ENCODE data around the gene ASTN2. TPM values are rescaled to one million over a fixed set of nuclear protein-coding genes. Genes with fewer than 3 reads are reported as not detected.
A peak's percentile ranks its signal among the peaks of the same experiment; 100 is the strongest.
"Not testable (repeated sequence)": the region's sequence is repeated elsewhere in the genome, so short reads cannot be mapped to it uniquely, and the experiment has no call there.

The ASTN2 gene
- total RNA-seq, 1 donor from 2014 or later, result 13.6 TPM

DNA sequence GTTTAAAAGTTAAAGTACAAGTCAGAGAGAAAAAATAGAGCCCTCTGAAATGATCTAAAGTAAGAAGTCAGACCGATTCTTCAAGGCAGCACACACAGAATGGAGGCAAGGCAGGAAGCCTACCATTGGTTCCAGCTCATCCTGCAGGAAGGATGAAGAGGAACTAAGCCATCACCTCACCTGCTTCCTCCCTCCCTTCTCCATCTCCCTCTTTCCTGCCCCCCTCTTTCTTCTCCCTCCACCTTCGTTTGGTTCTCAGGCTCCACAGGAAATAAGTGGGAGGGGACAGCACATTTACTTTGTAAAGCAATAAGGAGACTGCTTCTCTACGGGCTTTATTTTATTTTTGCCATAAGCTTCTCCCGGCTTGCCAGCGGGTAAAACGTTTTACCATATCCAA lies 514.3 kb downstream of the ASTN2 start:
- FAIRE-seq (no peak), DNase-seq (ENCODE audit: low read depth) (no peak)
- Mint-ChIP-seq H3K9me3 (ENCODE audit: unreplicated experiment) (peaks cover 4% of the 10 kb centered on the region), H3K36me3 (ENCODE audit: low read depth, unreplicated experiment) (no peaks in the 10 kb centered on the region), H3K27ac (ENCODE audit: unreplicated experiment) (peak overlapping the region; percentile 42), H3K27me3 (ENCODE audit: low read depth, unreplicated experiment) (no peaks in the 10 kb centered on the region), H3K4me3 (ENCODE audit: unreplicated experiment) (no peak overlapping the region), H3K4me1 (ENCODE audit: low read depth, unreplicated experiment) (peaks cover 13% of the 10 kb centered on the region)
- no peak overlapping the region for H2AFZ ChIP-seq (ENCODE audit: low read depth, low read length)
- H3K9ac ChIP-seq (ENCODE audit: low read length), result no peak overlapping the region
- H3K27me3 ChIP-seq (ENCODE audit: insufficient read depth, low read length), result no peaks in the 10 kb centered on the region
- no peaks in the 10 kb centered on the region for H3K4me1 ChIP-seq (ENCODE audit: insufficient read depth, low read length)
- H3K9me3 ChIP-seq (ENCODE audit: insufficient read depth, low read depth, low read length), result no peaks in the 10 kb centered on the region
- no peak overlapping the region for H3K27ac ChIP-seq (ENCODE audit: low read depth, low read length)
- TF ChIP-seq, protein P1, sequence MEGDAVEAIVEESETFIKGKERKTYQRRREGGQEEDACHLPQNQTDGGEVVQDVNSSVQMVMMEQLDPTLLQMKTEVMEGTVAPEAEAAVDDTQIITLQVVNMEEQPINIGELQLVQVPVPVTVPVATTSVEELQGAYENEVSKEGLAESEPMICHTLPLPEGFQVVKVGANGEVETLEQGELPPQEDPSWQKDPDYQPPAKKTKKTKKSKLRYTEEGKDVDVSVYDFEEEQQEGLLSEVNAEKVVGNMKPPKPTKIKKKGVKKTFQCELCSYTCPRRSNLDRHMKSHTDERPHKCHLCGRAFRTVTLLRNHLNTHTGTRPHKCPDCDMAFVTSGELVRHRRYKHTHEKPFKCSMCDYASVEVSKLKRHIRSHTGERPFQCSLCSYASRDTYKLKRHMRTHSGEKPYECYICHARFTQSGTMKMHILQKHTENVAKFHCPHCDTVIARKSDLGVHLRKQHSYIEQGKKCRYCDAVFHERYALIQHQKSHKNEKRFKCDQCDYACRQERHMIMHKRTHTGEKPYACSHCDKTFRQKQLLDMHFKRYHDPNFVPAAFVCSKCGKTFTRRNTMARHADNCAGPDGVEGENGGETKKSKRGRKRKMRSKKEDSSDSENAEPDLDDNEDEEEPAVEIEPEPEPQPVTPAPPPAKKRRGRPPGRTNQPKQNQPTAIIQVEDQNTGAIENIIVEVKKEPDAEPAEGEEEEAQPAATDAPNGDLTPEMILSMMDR (IDR thresholded peaks at IDR 0.05; ENCODE audit: insufficient read depth, low read depth, low read length), result no peak
- TF ChIP-seq EZH2 (IDR thresholded peaks at IDR 0.05; ENCODE audit: insufficient read depth, low read length), result no peak
- H3K36me3 ChIP-seq (ENCODE audit: insufficient read depth, low read length), result no peaks in the 10 kb centered on the region
- H3K4me2 ChIP-seq (ENCODE audit: low read length), result no peak overlapping the region
- H3K4me3 ChIP-seq (ENCODE audit: insufficient read depth, low read depth, low read length), result no peak overlapping the region
- no peaks in the 10 kb centered on the region for H4K20me1 ChIP-seq (ENCODE audit: insufficient read depth, low read length)
- no peaks in the 10 kb centered on the region for H3K79me2 ChIP-seq (ENCODE audit: insufficient read depth, low read length)

- Histone ChIP-seq H2AFZ (ENCODE audit: low read depth, low read length) (no peak overlapping the region), H3K79me2 (ENCODE audit: insufficient read depth, low read length) (no peaks in the 10 kb centered on the region), H3K9me3 (ENCODE audit: insufficient read depth, low read depth, low read length) (no peaks in the 10 kb centered on the region), H3K4me1 (ENCODE audit: insufficient read depth, low read length) (no peaks in the 10 kb centered on the region), H3K27ac (ENCODE audit: low read depth, low read length) (no peak overlapping the region), H4K20me1 (ENCODE audit: insufficient read depth, low read length) (no peaks in the 10 kb centered on the region), H3K4me2 (ENCODE audit: low read length) (peak overlapping the region; percentile 18), H3K36me3 (ENCODE audit: insufficient read depth, low read length) (no peaks in the 10 kb centered on the region), H3K9ac (ENCODE audit: low read length) (no peak overlapping the region), H3K4me3 (ENCODE audit: insufficient read depth, low read depth, low read length) (no peak overlapping the region), H3K27me3 (ENCODE audit: insufficient read depth, low read length) (no peaks in the 10 kb centered on the region)
- TF ChIP-seq, protein P1 (IDR thresholded peaks at IDR 0.05; ENCODE audit: insufficient read depth, low read depth, low read length), result no peak
- no peak for TF ChIP-seq EZH2 (IDR thresholded peaks at IDR 0.05; ENCODE audit: insufficient read depth, low read length)
- DNase-seq (ENCODE audit: low read depth), result no peak
- peaks cover 4% of the 10 kb centered on the region for H3K9me3 Mint-ChIP-seq (ENCODE audit: unreplicated experiment)
- H3K4me1 Mint-ChIP-seq (ENCODE audit: low read depth, unreplicated experiment), result peaks cover 13% of the 10 kb centered on the region
- H3K4me3 Mint-ChIP-seq (ENCODE audit: unreplicated experiment), result no peak overlapping the region
- FAIRE-seq, result no peak
- H3K36me3 Mint-ChIP-seq (ENCODE audit: low read depth, unreplicated experiment), result no peaks in the 10 kb centered on the region
- H3K27ac Mint-ChIP-seq (ENCODE audit: unreplicated experiment), result peak overlapping the region; percentile 42
- no peaks in the 10 kb centered on the region for H3K27me3 Mint-ChIP-seq (ENCODE audit: low read depth, unreplicated experiment)
These were observed 514.9 kb downstream of the ASTN2 start for GRCh38 chr9:116900007-116900367.

GRCh38 chr9:116899337-116900006 lies 515.4 kb downstream of the ASTN2 start:
- peaks cover 13% of the 10 kb centered on the region for H3K4me1 Mint-ChIP-seq (ENCODE audit: low read depth, unreplicated experiment)
- Histone ChIP-seq H3K4me1 (ENCODE audit: insufficient read depth, low read length) (no peaks in the 10 kb centered on the region), H3K36me3 (ENCODE audit: insufficient read depth, low read length) (no peaks in the 10 kb centered on the region), H4K20me1 (ENCODE audit: insufficient read depth, low read length) (no peaks in the 10 kb centered on the region), H3K9ac (ENCODE audit: low read length) (no peak overlapping the region), H3K9me3 (ENCODE audit: insufficient read depth, low read depth, low read length) (no peaks in the 10 kb centered on the region), H3K79me2 (ENCODE audit: insufficient read depth, low read length) (no peaks in the 10 kb centered on the region), H2AFZ (ENCODE audit: low read depth, low read length) (no peak overlapping the region), H3K4me3 (ENCODE audit: insufficient read depth, low read depth, low read length) (no peak overlapping the region), H3K4me2 (ENCODE audit: low read length) (peak overlapping the region; percentile 18), H3K27ac (ENCODE audit: low read depth, low read length) (no peak overlapping the region), H3K27me3 (ENCODE audit: insufficient read depth, low read length) (no peaks in the 10 kb centered on the region)
- no peaks in the 10 kb centered on the region for H3K36me3 Mint-ChIP-seq (ENCODE audit: low read depth, unreplicated experiment)
- no peaks in the 10 kb centered on the region for H3K27me3 Mint-ChIP-seq (ENCODE audit: low read depth, unreplicated experiment)
- peak overlapping the region; percentile 87 for H3K27ac Mint-ChIP-seq (ENCODE audit: unreplicated experiment)
- TF ChIP-seq, protein P1 (IDR thresholded peaks at IDR 0.05; ENCODE audit: insufficient read depth, low read depth, low read length), result no peak
- no peak for TF ChIP-seq EZH2 (IDR thresholded peaks at IDR 0.05; ENCODE audit: insufficient read depth, low read length)
- H3K4me3 Mint-ChIP-seq (ENCODE audit: unreplicated experiment), result no peak overlapping the region
- H3K9me3 Mint-ChIP-seq (ENCODE audit: unreplicated experiment), result peaks cover 4% of the 10 kb centered on the region
- FAIRE-seq, result no peak
- DNase-seq (ENCODE audit: low read depth), result peak; percentile 30

- not testable (repeated sequence) for DNase-seq (ENCODE audit: low read depth); H3K79me2 ChIP-seq (ENCODE audit: insufficient read depth, low read length); H3K27ac Mint-ChIP-seq (ENCODE audit: unreplicated experiment); H3K9ac ChIP-seq (ENCODE audit: low read length); H3K4me2 ChIP-seq (ENCODE audit: low read length); H2AFZ ChIP-seq (ENCODE audit: low read depth, low read length); H3K4me3 ChIP-seq (ENCODE audit: insufficient read depth, low read depth, low read length); H4K20me1 ChIP-seq (ENCODE audit: insufficient read depth, low read length); H3K4me3 Mint-ChIP-seq (ENCODE audit: unreplicated experiment); H3K9me3 ChIP-seq (ENCODE audit: insufficient read depth, low read depth, low read length); H3K27me3 ChIP-seq (ENCODE audit: insufficient read depth, low read length); H3K27me3 Mint-ChIP-seq (ENCODE audit: low read depth, unreplicated experiment); H3K36me3 Mint-ChIP-seq (ENCODE audit: low read depth, unreplicated experiment); H3K4me1 ChIP-seq (ENCODE audit: insufficient read depth, low read length); H3K27ac ChIP-seq (ENCODE audit: low read depth, low read length); FAIRE-seq; H3K9me3 Mint-ChIP-seq (ENCODE audit: unreplicated experiment); H3K36me3 ChIP-seq (ENCODE audit: insufficient read depth, low read length)
- H3K4me1 Mint-ChIP-seq (ENCODE audit: low read depth, unreplicated experiment), result peaks cover 13% of the 10 kb centered on the region
These were observed 516.7 kb downstream of the ASTN2 start for GRCh38 chr9:116898131-116898530.
